Heart left ventricle (tissue), 13 donors: ENCODE results near the gene XXYLT1.

ENCODE experiments used
- CTCF ChIP-seq, 12 donors: fragments of 200-600 bp; sonication (generic) in 4 of 12; IDR thresholded peaks; one replicate each; pipeline versions ENCODE4 v1.5.0 to v1.8.0; 2018 to 2022; ENCODE audit warnings: antibody characterized with exemption in 12 of 12, mild to moderate bottlenecking in 5 of 12
- POLR2A ChIP-seq, 2 donors: fragments of 450-650 bp; IDR thresholded peaks; one replicate each; pipeline ENCODE4 v1.6.1; 2017; ENCODE audit warnings: antibody characterized with exemption in 2 of 2, mild to moderate bottlenecking in 2 of 2, moderate library complexity in 2 of 2
- donor health status: ischemic (EF 13 %, LVEDD 7.1; RV severe dilation, severe dysfunction).
- donor health status: DM: no; HTN: yes; CAD: no.
- donor health status: DM: no; HTN: no; CAD: no.
- donor health status: ischemic (EF 25% LVEDD 6.9; RV normal size, moderate dysfunction).
- donor health status: ischemic (EF 25% LVEDD 5.7; RV mildly dilated, moderate dysfunction).
- donor health status: ischemic (EF 35%, LVEDD 5.7; RV mildly dilated, moderate dysfunction).
- donor health status: nonischemic (EF 11% LVEDD 7.7; RV severe dilation, severe dysfunction).
- donor health status: DM: yes; HTN: yes; CAD: no.
- donor health status: PGD.
- donor health status: ischemic (EF 29% LVEDD 5.4; RV normal size, mild dysfunction).
- donor health status: nonischemic (EF 23%, LVEDD 6.1; RV moderate dilation, normal function).

- no peak for TF ChIP-seq CTCF (IDR thresholded peaks at IDR 0.05)
- no peak for TF ChIP-seq POLR2A (IDR thresholded peaks at IDR 0.05)
Observed at GRCh38 chr3:195134431-195134830, 136.5 kb downstream of the XXYLT1 start.
